Neural crest cell (in vitro differentiated cells): Measurements from ENCODE around the gene ANO4. TPM values are rescaled to one million over a fixed set of nuclear protein-coding genes. Genes with fewer than 3 reads are reported as not detected.

Source experiments
- DNase-seq: peaks from one replicate; pipeline ENCODE4 v3.0.0; 2021; ENCODE audit warnings: low read depth, mixed read lengths, low spot score
- H3K27ac Mint-ChIP-seq: one replicate; pipeline ENCODE4 v1.8.0; 2021; ENCODE audit warnings: mild to moderate bottlenecking, mixed read lengths; ENCODE audit not compliant: unreplicated experiment
- H3K27me3 Mint-ChIP-seq: 2 replicates; pipeline ENCODE4 v1.8.0; 2021; ENCODE audit warnings: low read depth, mild to moderate bottlenecking, mixed read lengths
- H3K36me3 Mint-ChIP-seq: 2 replicates; pipeline ENCODE4 v1.8.0; 2021; ENCODE audit warnings: low read depth, mild to moderate bottlenecking, mixed read lengths
- H3K4me1 Mint-ChIP-seq: 2 replicates; pipeline ENCODE4 v1.8.0; 2021; ENCODE audit warnings: mixed read lengths
- H3K4me3 Mint-ChIP-seq: one replicate; pipeline ENCODE4 v1.8.0; 2021; ENCODE audit warnings: mild to moderate bottlenecking, mixed read lengths
- H3K9me3 Mint-ChIP-seq: 2 replicates; pipeline ENCODE4 v1.8.0; 2021; ENCODE audit warnings: mixed read lengths
- CTCF ChIP-seq: fragments of 200-600 bp; sonication (generic); conservative IDR thresholded peaks from 2 replicates; pipeline ENCODE4 v1.5.0; 2021; ENCODE audit warnings: antibody characterized with exemption, mild to moderate bottlenecking
- total RNA-seq: library from RNA; stranded (reverse); gene quantifications from 2 replicates; pipeline ENCODE4 v1.2.1, GENCODE V29; 2021

Gene ANO4
- total RNA-seq, 1 donor from 2014 or later: 0.61 TPM

GRCh38 chr12:100991102-100991501 is 196.5 kb downstream of the ANO4 start:
- no peak overlapping the region for H3K4me3 Mint-ChIP-seq
- TF ChIP-seq CTCF: no peak
- peaks cover 3% of the 10 kb centered on the region for H3K9me3 Mint-ChIP-seq
- H3K27ac Mint-ChIP-seq: no peak overlapping the region
- DNase-seq: no peak
- H3K4me1 Mint-ChIP-seq: peaks cover 34% of the 10 kb centered on the region
- no peaks in the 10 kb centered on the region for H3K36me3 Mint-ChIP-seq
- H3K27me3 Mint-ChIP-seq: no peaks in the 10 kb centered on the region

GRCh38 chr12:100992194-100992593 is 197.6 kb downstream of the ANO4 start:
- DNase-seq: no peak
- peaks cover 23% of the 10 kb centered on the region for H3K4me1 Mint-ChIP-seq
- peaks cover 3% of the 10 kb centered on the region for H3K9me3 Mint-ChIP-seq
- H3K4me3 Mint-ChIP-seq: no peak overlapping the region
- TF ChIP-seq CTCF: no peak
- H3K27me3 Mint-ChIP-seq: no peaks in the 10 kb centered on the region
- H3K36me3 Mint-ChIP-seq: no peaks in the 10 kb centered on the region
- H3K27ac Mint-ChIP-seq: no peak overlapping the region

- DNase-seq: no peak
- H3K9me3 Mint-ChIP-seq: peaks cover 3% of the 10 kb centered on the region
- no peak overlapping the region for H3K27ac Mint-ChIP-seq
- no peaks in the 10 kb centered on the region for H3K36me3 Mint-ChIP-seq
- peak; percentile 34 for TF ChIP-seq CTCF
- no peak overlapping the region for H3K4me3 Mint-ChIP-seq
- H3K4me1 Mint-ChIP-seq: peaks cover 13% of the 10 kb centered on the region
- H3K27me3 Mint-ChIP-seq: no peaks in the 10 kb centered on the region
Observed at GRCh38 chr12:100993916-100994450, 199.4 kb downstream of the ANO4 start.

- H3K4me1 Mint-ChIP-seq: peaks cover 13% of the 10 kb centered on the region
- H3K9me3 Mint-ChIP-seq: no peaks in the 10 kb centered on the region
- H3K4me3 Mint-ChIP-seq: no peak overlapping the region
- H3K36me3 Mint-ChIP-seq: no peaks in the 10 kb centered on the region
- no peak for DNase-seq
- no peaks in the 10 kb centered on the region for H3K27me3 Mint-ChIP-seq
- no peak for TF ChIP-seq CTCF
- H3K27ac Mint-ChIP-seq: peak overlapping the region; percentile 60
Observed at GRCh38 chr12:100995201-100995600, 200.6 kb downstream of the ANO4 start.

GRCh38 chr12:100995771-100996170 is 201.2 kb downstream of the ANO4 start:
- H3K27ac Mint-ChIP-seq: no peak overlapping the region
- DNase-seq: no peak

More at GRCh38 chr12:100995771-100996170, 201.2 kb downstream of the ANO4 start:
- no peak for TF ChIP-seq CTCF
- H3K27me3 Mint-ChIP-seq: no peaks in the 10 kb centered on the region
- no peaks in the 10 kb centered on the region for H3K36me3 Mint-ChIP-seq
- no peaks in the 10 kb centered on the region for H3K9me3 Mint-ChIP-seq
- peaks cover 13% of the 10 kb centered on the region for H3K4me1 Mint-ChIP-seq
- no peak overlapping the region for H3K4me3 Mint-ChIP-seq
